ENCODE data around the gene RAB5A.

Gene RAB5A

DNA sequence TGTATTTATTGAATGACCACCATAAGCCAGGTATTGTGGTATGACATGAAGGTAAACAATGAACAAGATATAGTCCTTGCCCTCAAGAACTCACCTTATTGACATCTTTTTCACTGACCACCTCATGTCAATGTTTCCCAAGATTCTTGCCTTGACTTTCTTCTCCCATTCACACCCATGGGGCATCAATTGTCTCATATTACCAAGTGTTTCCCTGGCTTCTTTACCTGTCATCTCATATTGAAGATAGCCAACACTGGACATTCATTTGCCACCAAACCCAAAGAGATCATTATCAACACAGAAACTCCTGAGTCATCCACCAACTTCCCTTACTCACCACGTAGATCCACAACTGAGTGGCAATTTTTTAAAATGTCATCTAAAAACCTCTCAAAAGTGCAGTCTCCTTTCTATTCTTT, 15.1 kb upstream of the RAB5A start:
- peak; percentile 60 for DNase-seq (ENCODE audit: low read depth)
- H3K4me3 ChIP-seq (ENCODE audit: low read depth, low read length): no peak overlapping the region
- TF ChIP-seq POLR2A (IDR thresholded peaks at IDR 0.05; ENCODE audit: extremely low read depth, insufficient read length): no peak
- TF ChIP-seq, protein P1, sequence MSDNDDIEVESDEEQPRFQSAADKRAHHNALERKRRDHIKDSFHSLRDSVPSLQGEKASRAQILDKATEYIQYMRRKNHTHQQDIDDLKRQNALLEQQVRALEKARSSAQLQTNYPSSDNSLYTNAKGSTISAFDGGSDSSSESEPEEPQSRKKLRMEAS (IDR thresholded peaks at IDR 0.05; ENCODE audit: low read depth, low read length): no peak
- no peak for TF ChIP-seq MYC (IDR thresholded peaks at IDR 0.05; ENCODE audit: low read depth, low read length)
- TF ChIP-seq, protein P2, sequence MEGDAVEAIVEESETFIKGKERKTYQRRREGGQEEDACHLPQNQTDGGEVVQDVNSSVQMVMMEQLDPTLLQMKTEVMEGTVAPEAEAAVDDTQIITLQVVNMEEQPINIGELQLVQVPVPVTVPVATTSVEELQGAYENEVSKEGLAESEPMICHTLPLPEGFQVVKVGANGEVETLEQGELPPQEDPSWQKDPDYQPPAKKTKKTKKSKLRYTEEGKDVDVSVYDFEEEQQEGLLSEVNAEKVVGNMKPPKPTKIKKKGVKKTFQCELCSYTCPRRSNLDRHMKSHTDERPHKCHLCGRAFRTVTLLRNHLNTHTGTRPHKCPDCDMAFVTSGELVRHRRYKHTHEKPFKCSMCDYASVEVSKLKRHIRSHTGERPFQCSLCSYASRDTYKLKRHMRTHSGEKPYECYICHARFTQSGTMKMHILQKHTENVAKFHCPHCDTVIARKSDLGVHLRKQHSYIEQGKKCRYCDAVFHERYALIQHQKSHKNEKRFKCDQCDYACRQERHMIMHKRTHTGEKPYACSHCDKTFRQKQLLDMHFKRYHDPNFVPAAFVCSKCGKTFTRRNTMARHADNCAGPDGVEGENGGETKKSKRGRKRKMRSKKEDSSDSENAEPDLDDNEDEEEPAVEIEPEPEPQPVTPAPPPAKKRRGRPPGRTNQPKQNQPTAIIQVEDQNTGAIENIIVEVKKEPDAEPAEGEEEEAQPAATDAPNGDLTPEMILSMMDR (IDR thresholded peaks at IDR 0.05; ENCODE audit: low read depth, low read length): no peak

DNA sequence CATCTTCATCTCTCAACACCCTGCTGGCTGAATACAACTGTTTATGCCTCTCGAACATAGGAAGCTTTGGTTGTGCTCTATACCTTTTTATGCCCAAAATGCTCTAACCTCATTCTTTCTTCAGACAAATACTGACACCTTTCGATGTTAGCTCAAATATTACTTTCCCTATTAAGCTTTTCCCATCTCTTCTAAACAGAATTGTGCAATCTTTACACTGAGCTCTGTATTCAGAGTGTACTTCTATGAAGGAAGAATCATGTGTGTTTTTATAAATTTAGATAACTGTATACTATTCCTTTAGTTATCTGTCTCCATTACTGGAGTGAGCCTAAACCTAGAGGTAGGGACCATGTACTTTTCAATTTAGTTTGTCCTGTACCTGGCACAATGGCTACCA, 14.5 kb upstream of the RAB5A start:
- no peak overlapping the region for H3K4me3 ChIP-seq (ENCODE audit: low read depth, low read length)
- TF ChIP-seq POLR2A (IDR thresholded peaks at IDR 0.05; ENCODE audit: extremely low read depth, insufficient read length): no peak
- TF ChIP-seq MYC (IDR thresholded peaks at IDR 0.05; ENCODE audit: low read depth, low read length): no peak
- TF ChIP-seq, protein P2 (IDR thresholded peaks at IDR 0.05; ENCODE audit: low read depth, low read length): no peak
- TF ChIP-seq, protein P1 (IDR thresholded peaks at IDR 0.05; ENCODE audit: low read depth, low read length): no peak
- no peak for DNase-seq (ENCODE audit: low read depth)

DNA sequence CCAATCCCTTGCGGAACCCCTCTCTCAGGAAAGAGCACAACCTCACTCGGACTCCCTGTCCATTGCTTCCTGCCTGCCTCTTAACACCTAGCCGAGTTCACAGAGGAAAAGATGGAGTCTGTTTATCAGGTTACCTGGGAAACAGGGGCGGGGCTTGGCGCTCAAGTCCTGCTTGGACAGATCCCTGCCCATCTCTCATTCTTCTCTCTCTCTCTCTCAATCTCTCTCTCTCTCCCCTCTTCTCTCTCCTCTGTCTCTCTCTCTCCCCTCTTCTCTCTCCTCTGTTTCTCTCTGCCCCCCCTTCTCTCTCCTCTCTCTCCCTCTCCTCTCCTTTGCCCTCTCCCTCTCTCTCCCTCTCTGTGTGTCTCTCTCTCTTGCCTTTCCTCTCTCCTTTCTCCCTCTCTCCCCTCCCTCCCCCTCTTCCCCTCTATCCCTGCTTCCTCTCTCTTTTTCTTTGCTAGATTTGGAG, 12.8 kb upstream of the RAB5A start, which contains the start of gene EFHB:
EFHB (minus strand) TSS at position 120 of the 469 bp plus-strand sequence. CDS start 199 bp downstream, outside the sequence.
- no peak within 1 kb of the TSS for H3K4me3 ChIP-seq (ENCODE audit: low read depth, low read length)
- no peak for DNase-seq (ENCODE audit: low read depth)
- TF ChIP-seq POLR2A (IDR thresholded peaks at IDR 0.05; ENCODE audit: extremely low read depth, insufficient read length) (no peak), MYC (IDR thresholded peaks at IDR 0.05; ENCODE audit: low read depth, low read length) (no peak)
- TF ChIP-seq, protein P2 (IDR thresholded peaks at IDR 0.05; ENCODE audit: low read depth, low read length): no peak
- TF ChIP-seq, protein P1 (IDR thresholded peaks at IDR 0.05; ENCODE audit: low read depth, low read length): no peak

DNA sequence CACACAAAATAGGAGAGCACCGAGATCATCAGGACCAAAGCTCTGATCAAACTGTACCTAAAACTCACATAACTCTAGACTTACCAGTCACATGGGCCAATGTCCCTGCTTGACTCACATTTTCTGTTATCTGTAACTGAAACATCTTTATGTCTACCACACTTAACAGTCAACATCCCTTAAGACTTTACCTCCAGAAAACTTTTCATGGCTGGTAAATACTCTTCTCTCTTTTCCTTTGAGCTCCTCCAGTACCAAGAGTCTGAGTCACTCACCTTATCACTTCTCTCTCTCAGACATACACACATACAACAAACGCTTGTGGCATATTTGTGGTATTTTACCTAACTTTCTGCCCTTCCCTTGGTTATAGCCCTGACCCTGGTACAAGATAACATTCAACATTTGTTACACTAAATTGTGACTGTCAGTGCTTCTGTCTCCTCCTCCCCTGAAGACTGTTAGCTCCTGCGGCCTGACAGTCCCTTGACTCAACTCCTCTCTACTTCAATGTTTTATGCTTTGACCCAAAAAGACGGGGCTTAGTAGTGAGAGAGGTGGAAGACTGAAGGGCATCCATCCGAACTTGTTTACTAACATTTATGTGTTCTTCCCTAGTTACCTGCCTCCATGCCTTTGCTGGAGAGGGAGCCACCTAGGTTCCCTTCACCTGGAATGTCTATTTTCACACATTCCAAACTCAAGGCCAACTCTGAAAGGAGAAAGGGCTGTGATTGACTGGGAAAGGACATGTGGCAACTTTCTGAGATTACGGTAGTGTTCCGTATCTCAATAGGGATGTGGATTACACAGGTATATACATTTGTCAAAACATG, 9.2 kb upstream of the RAB5A start:
- DNase-seq (ENCODE audit: low read depth): no peak
- TF ChIP-seq, protein P1 (IDR thresholded peaks at IDR 0.05; ENCODE audit: low read depth, low read length): no peak
- TF ChIP-seq MYC (IDR thresholded peaks at IDR 0.05; ENCODE audit: low read depth, low read length) (no peak), POLR2A (IDR thresholded peaks at IDR 0.05; ENCODE audit: extremely low read depth, insufficient read length) (no peak)
- TF ChIP-seq, protein P2 (IDR thresholded peaks at IDR 0.05; ENCODE audit: low read depth, low read length): no peak
- H3K4me3 ChIP-seq (ENCODE audit: low read depth, low read length): no peak overlapping the region

DNA sequence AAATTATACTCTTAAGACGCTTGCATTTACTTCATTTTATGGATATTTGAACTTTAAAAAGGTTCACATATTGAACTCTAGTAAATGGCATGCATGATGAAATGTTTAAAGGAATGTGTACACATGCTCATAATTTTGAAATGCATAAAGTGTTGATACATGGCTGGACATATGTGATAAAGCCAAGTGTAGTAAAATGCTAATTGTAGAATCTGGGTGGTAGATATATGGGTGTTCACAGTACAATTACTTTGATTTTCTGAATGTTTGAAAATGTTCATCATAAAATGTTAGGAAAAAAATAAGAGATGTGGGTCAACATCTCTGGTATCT, 8.6 kb upstream of the RAB5A start:
- no peak overlapping the region for H3K4me3 ChIP-seq (ENCODE audit: low read depth, low read length)
- DNase-seq (ENCODE audit: low read depth): no peak
- TF ChIP-seq MYC (IDR thresholded peaks at IDR 0.05; ENCODE audit: low read depth, low read length) (no peak), POLR2A (IDR thresholded peaks at IDR 0.05; ENCODE audit: extremely low read depth, insufficient read length) (no peak)
- TF ChIP-seq, protein P2 (IDR thresholded peaks at IDR 0.05; ENCODE audit: low read depth, low read length): no peak
- TF ChIP-seq, protein P1 (IDR thresholded peaks at IDR 0.05; ENCODE audit: low read depth, low read length): no peak

Measured in NB4 (cell line).